OCI-LY7 (cell line): Measurements from ENCODE around the gene C12orf50. TPM values are rescaled to one million over a fixed set of nuclear protein-coding genes. Genes with fewer than 3 reads are reported as not detected.

Experiments
- BruUV-seq: library from RNA; stranded (reverse); fragments of 400-500 nt; replicated peaks from 2 replicates; lab custom pipeline; 2021; lab: Mats Ljungman, UMichigan
- CTCF ChIA-PET: fragments of 300-600 bp; sonication (Branson Sonifier 250); formaldehyde crosslinking; loops from one replicate; lab custom pipeline; 2022; ENCODE audit warnings: antibody characterized with exemption; ENCODE audit not compliant: unreplicated experiment; lab: Charles Lee
- POLR2A ChIA-PET: fragments of 300-600 bp; sonication (Branson Sonifier 250); formaldehyde crosslinking; loops from one replicate; lab custom pipeline; 2022; ENCODE audit warnings: antibody characterized with exemption; lab: Charles Lee
- DNase-seq: peaks from one replicate; pipeline ENCODE4 v3.0.0-alpha.2; 2015; ENCODE audit warnings: low spot score
- H2AFZ ChIP-seq: fragments of 200-600 bp; sonication (generic), shearing (Covaris generic); 2 replicates; pipeline ENCODE4 v1.6.1; 2014; ENCODE audit warnings: mild to moderate bottlenecking, antibody characterized with exemption, low read length, moderate library complexity
- H3K27ac ChIP-seq: fragments of 200-600 bp; sonication (generic); 2 replicates; pipeline ENCODE4 v1.5.1; 2014; ENCODE audit warnings: mixed run types, low read depth, mild to moderate bottlenecking, moderate library complexity, low read length, inconsistent platforms; ENCODE audit not compliant: poor library complexity, severe bottlenecking
- H3K36me3 ChIP-seq: fragments of 200-600 bp; sonication (generic); 2 replicates; pipeline ENCODE4 v1.6.1; 2014; ENCODE audit warnings: mild to moderate bottlenecking, antibody characterized with exemption, low read length, moderate library complexity, mixed read lengths; ENCODE audit not compliant: insufficient read depth
- H3K4me1 ChIP-seq: fragments of 200-600 bp; sonication (generic); 2 replicates; pipeline ENCODE4 v1.5.1; 2014; ENCODE audit warnings: mild to moderate bottlenecking, low read length; ENCODE audit not compliant: insufficient read depth, poor library complexity, severe bottlenecking
- H3K4me2 ChIP-seq: fragments of 200-600 bp; sonication (generic); 2 replicates; pipeline ENCODE4 v1.6.1; 2014; ENCODE audit warnings: mild to moderate bottlenecking, low read length
- H3K4me3 ChIP-seq: fragments of 200-600 bp; sonication (generic); 2 replicates; pipeline ENCODE4 v1.5.1; 2014; ENCODE audit warnings: mild to moderate bottlenecking, low read depth, low read length; ENCODE audit not compliant: poor library complexity, severe bottlenecking
- H3K79me2 ChIP-seq: fragments of 200-600 bp; sonication (generic); 2 replicates; pipeline ENCODE4 v1.6.1; 2016; ENCODE audit warnings: low read depth, mild to moderate bottlenecking, low read length, moderate library complexity, mixed read lengths; ENCODE audit not compliant: insufficient read depth
- H3K9me2 ChIP-seq: fragments of 200-600 bp; sonication (generic); 2 replicates; pipeline ENCODE4 v1.6.1; 2016; ENCODE audit warnings: mild to moderate bottlenecking, low read length, mixed read lengths; ENCODE audit not compliant: insufficient read depth
- H3K9me3 ChIP-seq: fragments of 200-600 bp; sonication (generic); 2 replicates; pipeline ENCODE4 v1.6.1; 2014; ENCODE audit warnings: mild to moderate bottlenecking, mixed run types, low read length, mixed read lengths
- H4K20me1 ChIP-seq: fragments of 200-600 bp; sonication (generic); 2 replicates; pipeline ENCODE4 v1.6.1; 2014; ENCODE audit warnings: mild to moderate bottlenecking, antibody characterized with exemption, low read length, moderate library complexity, mixed read lengths; ENCODE audit not compliant: insufficient read depth
- EZH2phosphoT487 ChIP-seq: fragments of 200-600 bp; sonication (generic); IDR thresholded peaks from 2 replicates; pipeline ENCODE4 v1.6.1; 2018; ENCODE audit warnings: low read depth, borderline replicate concordance, mild to moderate bottlenecking, mixed run types, antibody characterized with exemption, low read length, moderate library complexity, mixed read lengths
- intact Hi-C: fragments of 100-400 bp; cut with micrococcal nuclease; formaldehyde crosslinking; loops from one replicate; pipeline ENCODE4 v1.10.0; 2022; ENCODE audit not compliant: unreplicated experiment
- small RNA-seq: library from RNA; depleted of rRNA; stranded (forward); fragments of <200 nt; gene quantifications from one replicate; pipeline ENCODE3, GENCODE V24; 2014
- total RNA-seq, 2 experiments: library from RNA; depleted of rRNA in 1 of 2; stranded (reverse); fragments of >200 nt in 1 of 2; shearing (Covaris generic) in 1 of 2; gene quantifications; 2 replicates each; pipeline ENCODE4 v1.2.3, GENCODE V29; 2014 to 2022
- TF ChIP-seq, protein P1 (sequence below): fragments of 200-600 bp; sonication (generic); conservative IDR thresholded peaks from 2 replicates; pipeline ENCODE4 v1.5.1; 2014; ENCODE audit warnings: mild to moderate bottlenecking, antibody characterized with exemption, low read length, moderate library complexity, mixed read lengths

The C12orf50 gene
- total RNA-seq, 2 experiments from 2014 or later: 0.08 TPM; not detected in 1

DNA sequence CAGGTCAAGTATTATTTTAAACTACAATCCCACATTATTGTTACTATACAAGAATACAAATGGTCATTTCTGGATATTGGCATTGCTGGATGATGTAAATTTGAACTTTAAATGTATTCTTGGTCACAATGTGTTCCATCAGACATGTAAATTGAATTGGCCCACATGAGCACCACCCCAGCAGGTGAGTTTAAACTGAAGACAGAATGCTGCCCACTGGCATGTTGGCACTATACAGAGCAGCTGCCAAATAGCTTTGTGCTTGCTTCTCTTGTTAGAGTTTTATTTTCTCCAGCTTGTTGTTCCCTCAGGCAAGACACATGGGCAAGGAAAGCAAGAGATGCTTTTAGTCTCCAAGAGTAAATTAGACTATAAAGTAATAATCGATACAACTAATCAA lies 98.6 kb downstream of the C12orf50 start:
- no peaks in the 10 kb centered on the region for H3K79me2 ChIP-seq
- H3K4me2 ChIP-seq: no peak overlapping the region
- no peaks in the 10 kb centered on the region for H3K36me3 ChIP-seq
- no peak overlapping the region for H2AFZ ChIP-seq
- no peak for DNase-seq
- BruUV-seq: no TSS peak
- no peak for TF ChIP-seq EZH2phosphoT487
- TF ChIP-seq, protein P1, sequence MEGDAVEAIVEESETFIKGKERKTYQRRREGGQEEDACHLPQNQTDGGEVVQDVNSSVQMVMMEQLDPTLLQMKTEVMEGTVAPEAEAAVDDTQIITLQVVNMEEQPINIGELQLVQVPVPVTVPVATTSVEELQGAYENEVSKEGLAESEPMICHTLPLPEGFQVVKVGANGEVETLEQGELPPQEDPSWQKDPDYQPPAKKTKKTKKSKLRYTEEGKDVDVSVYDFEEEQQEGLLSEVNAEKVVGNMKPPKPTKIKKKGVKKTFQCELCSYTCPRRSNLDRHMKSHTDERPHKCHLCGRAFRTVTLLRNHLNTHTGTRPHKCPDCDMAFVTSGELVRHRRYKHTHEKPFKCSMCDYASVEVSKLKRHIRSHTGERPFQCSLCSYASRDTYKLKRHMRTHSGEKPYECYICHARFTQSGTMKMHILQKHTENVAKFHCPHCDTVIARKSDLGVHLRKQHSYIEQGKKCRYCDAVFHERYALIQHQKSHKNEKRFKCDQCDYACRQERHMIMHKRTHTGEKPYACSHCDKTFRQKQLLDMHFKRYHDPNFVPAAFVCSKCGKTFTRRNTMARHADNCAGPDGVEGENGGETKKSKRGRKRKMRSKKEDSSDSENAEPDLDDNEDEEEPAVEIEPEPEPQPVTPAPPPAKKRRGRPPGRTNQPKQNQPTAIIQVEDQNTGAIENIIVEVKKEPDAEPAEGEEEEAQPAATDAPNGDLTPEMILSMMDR: no peak
- no peaks in the 10 kb centered on the region for H3K9me2 ChIP-seq
- no peaks in the 10 kb centered on the region for H3K9me3 ChIP-seq
- intact Hi-C loops: no loop called here
- no peaks in the 10 kb centered on the region for H4K20me1 ChIP-seq
- ChIA-PET POLR2A (interaction anchor here (0.6 kb wide), 1 partner anchor 56 kb away, joined by 3 read pairs; no protein-coding TSS in a partner anchor), CTCF (no interaction called here)
- no peak overlapping the region for H3K27ac ChIP-seq
- no peak overlapping the region for H3K4me3 ChIP-seq
- H3K4me1 ChIP-seq: no peaks in the 10 kb centered on the region

Small RNA genes within 50 kb of the gene (small RNA-seq; reads per million reads assigned to genes)
- not detected for gene RNA5SP364

Other genes starting within 250 kb of the C12orf50 start
- 12.6 and 27.5 TPM in 2 replicates for gene CEP290, start 112.7 kb upstream of the C12orf50 start, total RNA-seq (2014; rRNA removed; shearing (Covaris generic))
- gene CEP290, start 112.7 kb upstream of the C12orf50 start, total RNA-seq (2022): 22.4 and 22.5 TPM in 2 replicates
- 5.5 and 6.6 TPM in 2 replicates for gene TMTC3, start 112.9 kb upstream of the C12orf50 start, total RNA-seq (2014; rRNA removed; shearing (Covaris generic))
- gene TMTC3, start 112.9 kb upstream of the C12orf50 start, total RNA-seq (2022): 9.4 and 9.9 TPM in 2 replicates